NT2/D1 (cell line): ENCODE results near the gene OXNAD1.

Experiments
- SUZ12 ChIP-seq: IDR thresholded peaks from 2 replicates; pipeline ENCODE4 v1.6.1; 2011; ENCODE audit not compliant: insufficient read length, insufficient read depth; ENCODE audit errors: extremely low read depth
- YY1 ChIP-seq: IDR thresholded peaks from 2 replicates; pipeline ENCODE4 v1.6.1; 2011; ENCODE audit not compliant: insufficient read length, insufficient read depth
- ZNF274 ChIP-seq: IDR thresholded peaks from 2 replicates; pipeline ENCODE4 v1.6.1; 2011; ENCODE audit warnings: mild to moderate bottlenecking, low read depth, low read length

- no peak for TF ChIP-seq ZNF274
- no peak for TF ChIP-seq SUZ12
- no peak for TF ChIP-seq YY1
These were observed 30.4 kb downstream of the OXNAD1 start for GRCh38 chr3:16295298-16295890.
